ENCODE measurements around the gene GPBAR1. TPM values are rescaled to one million over a fixed set of nuclear protein-coding genes. Genes with fewer than 3 reads are reported as not detected.

Gene GPBAR1
- total and polyA plus RNA-seq, 5 donors: 3.5 to 8.6 (median 5.6) TPM

Small RNAs within 50 kb of the gene (microRNA-seq; reads per million reads assigned to microRNA genes)
- 2.9 to 3.2 reads per million in 2 donors for gene MIR6513

Other genes with a start within 250 kb of the GPBAR1 start
- not detected for gene RUFY4, start 191.8 kb upstream of the GPBAR1 start, total RNA-seq
- not detected for gene RUFY4, start 191.8 kb upstream of the GPBAR1 start, polyA plus RNA-seq
- gene CXCR2, start 135.0 kb upstream of the GPBAR1 start, total RNA-seq: under 1 TPM; 0.33 to 0.94 (median 0.41) TPM
- gene CXCR2, start 135.0 kb upstream of the GPBAR1 start, polyA plus RNA-seq: 0.09 TPM
- gene CXCR1, start 94.1 kb upstream of the GPBAR1 start, total RNA-seq: under 1 TPM in 3 of 4 donors, not detected in 1; 0.25 to 0.82 (median 0.26) TPM
- 0.09 TPM for gene CXCR1, start 94.1 kb upstream of the GPBAR1 start, polyA plus RNA-seq
- gene ARPC2, start 43.8 kb upstream of the GPBAR1 start, total RNA-seq: 100 to 1,000 TPM; 131 to 161 (median 140) TPM
- 110 TPM for gene ARPC2, start 43.8 kb upstream of the GPBAR1 start, polyA plus RNA-seq
- gene AAMP, start 9.1 kb downstream of the GPBAR1 start, total RNA-seq: 10 to 100 TPM; 44.3 to 53.9 (median 49.9) TPM
- 56.6 TPM for gene AAMP, start 9.1 kb downstream of the GPBAR1 start, polyA plus RNA-seq
- gene PNKD, start 9.5 kb downstream of the GPBAR1 start, total RNA-seq: 10 to 100 TPM; 69.3 to 96.5 (median 80.5) TPM
- gene PNKD, start 9.5 kb downstream of the GPBAR1 start, polyA plus RNA-seq: 157 TPM
- 100 to 1,000 TPM in 3 of 4 donors, 10 to 100 TPM in 1; 95.2 to 158 (median 118) TPM for gene TMBIM1, start 31.5 kb downstream of the GPBAR1 start, total RNA-seq
- 64.3 TPM for gene TMBIM1, start 31.5 kb downstream of the GPBAR1 start, polyA plus RNA-seq
- not detected for gene CATIP, start 95.8 kb downstream of the GPBAR1 start, total RNA-seq
- 0.16 TPM for gene CATIP, start 95.8 kb downstream of the GPBAR1 start, polyA plus RNA-seq
- 10 to 100 TPM in 2 of 4 donors, 1 to 10 TPM in 2; 6.4 to 19.5 (median 12.5) TPM for gene SLC11A1, start 121.3 kb downstream of the GPBAR1 start, total RNA-seq
- gene SLC11A1, start 121.3 kb downstream of the GPBAR1 start, polyA plus RNA-seq: 13.8 TPM
- gene CTDSP1, start 138.9 kb downstream of the GPBAR1 start, total RNA-seq: 100 to 1,000 TPM in 3 of 4 donors, 10 to 100 TPM in 1; 99.9 to 118 (median 116) TPM
- gene CTDSP1, start 138.9 kb downstream of the GPBAR1 start, polyA plus RNA-seq: 85.9 TPM
- gene VIL1, start 158.1 kb downstream of the GPBAR1 start, total RNA-seq: not detected
- gene VIL1, start 158.1 kb downstream of the GPBAR1 start, polyA plus RNA-seq: 0.11 TPM